Stimulated activated CD8-positive, alpha-beta memory T cell treated with anti-CD3 and anti-CD28 coated beads, Interleukin-15, amount 100 ng/mL, for 1 hour (primary cell): ENCODE data around the gene UTS2R.

Source experiments
- DNase-seq: peaks from one replicate; pipeline ENCODE4 v3.0.0-alpha.2; 2020; ENCODE audit warnings: low read depth

UTS2R gene

GRCh38 chr17:82389379-82389778 lies 17.8 kb downstream of the UTS2R start:
- DNase-seq: no peak

DNA sequence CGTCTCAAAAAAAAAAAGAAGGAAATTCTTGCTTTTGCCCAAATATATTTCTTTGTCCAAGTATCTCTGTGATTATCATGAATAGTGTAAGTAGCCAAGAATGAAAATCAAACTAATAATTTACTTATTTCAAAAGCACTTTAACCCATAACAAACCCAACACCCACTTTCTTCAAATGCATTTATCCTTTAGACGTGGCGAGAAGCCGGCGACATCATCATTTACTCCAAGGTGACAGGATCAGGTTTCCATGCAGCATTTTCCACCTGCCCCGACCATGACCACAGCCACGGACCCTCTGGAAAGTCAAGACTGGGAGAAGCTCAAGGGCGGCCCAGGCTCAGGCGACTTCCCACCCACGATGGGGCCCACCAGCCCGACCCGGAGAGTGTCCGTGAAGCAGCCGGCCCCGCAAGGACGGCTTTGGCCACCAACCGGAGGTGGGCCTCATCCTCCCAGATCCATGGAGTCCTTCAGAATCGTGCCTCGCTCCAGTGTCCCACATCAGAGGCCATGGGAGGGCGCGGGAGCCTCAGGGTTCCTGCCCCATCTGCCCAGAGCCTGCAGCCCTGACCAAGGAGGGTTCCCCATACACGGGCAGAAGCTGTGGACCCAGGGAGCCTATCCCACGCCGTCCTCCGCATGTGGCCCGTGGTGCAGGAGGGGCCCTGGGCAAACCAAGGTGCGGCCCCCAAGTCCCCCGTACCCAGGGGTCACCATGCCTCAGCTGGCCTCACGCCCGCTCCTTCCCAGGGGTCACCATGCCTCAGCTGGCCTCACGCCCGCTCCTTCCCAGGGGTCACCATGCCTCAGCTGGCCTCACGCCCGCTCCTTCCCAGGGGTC lies 18.7 kb downstream of the UTS2R start:
- no peak for DNase-seq

DNA sequence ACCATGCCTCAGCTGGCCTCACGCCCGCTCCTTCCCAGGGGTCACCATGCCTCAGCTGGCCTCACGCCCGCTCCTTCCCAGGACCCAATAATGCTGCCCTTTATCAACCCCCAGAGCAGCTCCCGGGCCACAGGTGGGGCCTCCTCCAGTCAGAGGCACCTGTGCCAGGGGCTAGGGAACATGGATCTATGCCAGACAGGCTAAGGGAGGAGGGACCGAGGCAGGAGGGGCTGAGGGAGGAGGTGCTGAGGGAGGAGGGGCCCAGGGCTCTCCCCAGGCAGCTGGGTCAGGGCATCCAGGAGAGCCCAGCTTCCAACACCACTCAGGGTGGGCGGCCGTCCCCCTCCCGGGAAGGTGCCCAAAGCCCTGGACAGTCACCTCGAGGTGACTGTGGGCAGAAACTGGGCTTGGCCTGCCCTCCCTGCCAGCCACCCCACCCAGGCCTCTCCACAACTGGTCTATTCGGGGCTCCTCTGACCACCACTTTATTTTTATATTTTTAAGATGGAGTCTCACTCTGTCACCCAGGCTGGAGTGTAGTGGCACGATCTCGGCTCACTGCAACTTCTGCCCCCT lies 19.4 kb downstream of the UTS2R start:
- DNase-seq: no peak

DNA sequence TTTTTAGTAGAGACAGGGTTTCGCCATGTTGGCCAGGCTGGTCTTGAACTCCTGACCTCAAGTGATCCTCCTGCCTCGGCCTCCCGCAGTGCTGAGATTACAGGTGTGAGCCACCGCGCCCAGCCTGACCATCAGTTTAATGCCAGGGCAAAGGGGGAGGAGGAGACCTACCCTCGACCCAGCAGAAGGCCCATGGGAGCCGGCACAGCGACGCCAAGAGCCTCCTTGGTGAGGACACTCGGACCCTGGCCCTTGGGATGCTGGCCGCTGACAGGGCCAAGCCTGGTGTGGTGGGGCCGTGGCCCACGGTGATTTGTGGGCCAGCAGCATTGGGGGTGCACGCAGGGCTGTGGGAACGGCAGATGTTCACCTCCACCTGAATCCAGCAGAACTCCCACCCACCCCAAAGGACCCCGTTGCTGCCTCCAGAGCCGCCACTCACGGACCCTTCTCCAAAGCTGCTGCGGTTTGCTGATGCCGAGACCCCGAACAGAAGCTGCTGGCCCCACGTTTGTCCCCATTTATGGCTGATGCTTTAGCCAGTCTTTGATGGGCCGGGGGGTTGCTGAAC lies 20.0 kb downstream of the UTS2R start:
- DNase-seq: no peak

DNA sequence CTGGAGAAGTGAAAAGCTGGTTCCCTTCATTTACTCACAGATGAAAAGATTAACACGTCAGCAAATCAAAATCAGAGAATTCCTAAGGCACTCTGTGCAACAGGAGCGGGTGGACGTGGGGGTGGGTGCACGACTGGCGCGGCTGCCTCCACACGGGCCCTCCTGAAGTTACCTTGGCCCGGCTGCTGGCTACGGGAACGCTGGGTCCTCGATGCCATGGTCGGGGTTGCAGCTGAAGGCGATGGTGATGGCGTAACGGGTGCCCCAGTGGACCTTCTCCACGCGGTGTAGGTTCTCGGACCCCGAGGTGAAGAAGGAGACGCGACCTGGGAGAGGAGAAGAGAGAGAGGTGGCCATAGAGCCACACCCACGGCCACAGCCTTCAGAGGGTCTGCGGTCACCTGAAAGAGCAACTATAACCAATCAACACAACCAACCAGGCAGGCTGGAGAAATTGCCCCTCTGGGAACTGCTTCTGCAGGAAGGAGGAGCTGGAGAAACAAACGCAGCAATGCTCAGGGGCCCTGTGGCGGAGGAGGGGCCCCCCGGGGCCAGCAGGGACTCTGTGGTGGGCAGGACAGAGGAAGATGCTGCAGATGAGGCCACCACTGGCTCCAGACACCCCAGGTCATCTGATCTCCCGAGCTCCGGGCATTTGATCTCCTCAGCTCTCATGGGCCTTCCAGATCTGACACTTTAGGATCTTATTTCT lies 20.8 kb downstream of the UTS2R start:
- no peak for DNase-seq

GRCh38 chr17:82392941-82393340 lies 21.4 kb downstream of the UTS2R start:
- DNase-seq: no peak

DNA sequence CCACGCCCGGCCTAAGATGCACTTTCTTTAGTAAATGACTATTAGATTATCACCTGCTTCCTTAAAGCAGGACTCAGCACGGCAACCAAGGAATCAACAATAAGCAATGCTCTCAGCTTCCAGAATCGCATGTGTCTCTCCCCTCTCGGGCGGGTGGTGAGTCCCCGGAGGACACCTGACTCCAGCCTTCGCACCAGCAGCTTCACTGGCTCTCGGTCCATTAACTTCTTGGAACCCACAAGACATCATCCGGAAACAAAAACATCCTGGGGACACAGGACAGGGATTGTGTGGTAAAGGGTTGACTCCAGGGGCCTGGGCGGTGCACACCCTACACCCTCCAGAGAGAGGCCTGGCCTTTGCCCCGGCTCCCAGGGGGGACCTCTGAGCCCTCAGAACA lies 22.7 kb downstream of the UTS2R start:
- no peak for DNase-seq

GRCh38 chr17:82396601-82397435 lies 25.3 kb downstream of the UTS2R start:
- DNase-seq: no peak

DNA sequence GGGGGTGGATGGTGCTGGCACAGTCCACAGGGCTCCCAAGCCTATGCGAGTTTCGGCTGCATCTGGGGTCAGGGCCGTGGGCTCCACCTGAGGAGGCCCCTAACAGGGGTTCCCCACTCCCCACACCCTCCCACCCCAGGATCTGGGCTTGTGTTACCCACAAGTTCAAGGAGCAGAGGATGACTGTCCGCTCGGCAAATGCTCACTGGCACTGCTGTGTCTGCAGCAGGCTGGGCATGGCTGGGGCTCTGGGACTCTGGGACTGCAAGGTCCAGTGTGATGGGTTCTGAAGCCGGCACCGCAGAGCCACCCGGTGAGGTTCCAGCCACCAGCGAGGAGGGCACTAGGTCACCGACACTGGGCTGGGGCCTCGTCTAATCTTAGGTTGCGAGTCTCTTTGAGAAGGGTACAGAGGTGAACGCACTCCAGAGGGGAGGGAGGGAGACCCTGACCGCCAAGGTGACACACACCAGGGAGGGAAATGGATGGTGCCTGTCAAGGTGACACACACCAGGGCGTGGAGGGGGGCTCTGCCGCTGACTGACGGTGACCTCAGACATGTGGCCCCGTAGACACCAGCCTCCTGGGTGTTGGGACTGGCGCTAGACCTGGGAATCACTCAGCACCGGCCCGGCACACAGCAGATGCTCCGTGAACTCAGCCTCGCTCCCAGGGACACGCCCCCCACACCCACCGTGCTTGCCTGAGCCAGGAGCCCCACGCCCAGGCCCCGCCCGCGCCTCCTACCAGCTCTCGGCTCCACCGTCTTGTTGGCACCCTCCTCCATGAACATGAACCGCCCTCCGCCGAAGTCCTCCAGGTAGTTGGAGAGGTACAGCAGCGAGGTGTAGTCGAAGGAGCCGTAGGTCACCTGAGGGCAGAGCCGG lies 26.1 kb downstream of the UTS2R start:
- no peak for DNase-seq

GRCh38 chr17:82399041-82399441 lies 27.5 kb downstream of the UTS2R start:
- DNase-seq: no peak

DNA sequence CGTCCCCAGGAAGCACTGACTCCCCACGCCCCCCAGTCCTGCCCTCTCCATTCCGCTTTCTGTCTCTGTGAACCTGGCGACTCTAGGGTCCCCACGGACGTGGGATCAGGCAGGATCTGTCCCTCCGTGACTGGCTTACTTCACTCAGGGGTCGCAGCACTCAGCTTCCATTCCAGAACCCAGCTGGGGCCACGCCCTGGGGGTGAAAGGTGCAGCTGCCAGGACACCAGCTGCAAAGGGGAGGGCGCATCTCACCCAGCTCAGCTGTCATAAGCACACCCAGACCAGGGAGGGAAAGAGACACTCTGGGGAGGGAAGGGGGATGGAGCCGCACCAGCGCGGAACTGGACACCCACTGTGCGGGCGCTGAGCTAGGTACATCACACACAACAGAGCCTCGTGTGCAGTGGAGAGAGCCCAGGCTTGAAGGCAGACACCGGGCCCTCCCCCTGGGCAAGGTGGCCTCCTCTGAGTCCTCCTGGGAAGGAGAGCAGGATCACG lies 28.1 kb downstream of the UTS2R start:
- no peak for DNase-seq

DNA sequence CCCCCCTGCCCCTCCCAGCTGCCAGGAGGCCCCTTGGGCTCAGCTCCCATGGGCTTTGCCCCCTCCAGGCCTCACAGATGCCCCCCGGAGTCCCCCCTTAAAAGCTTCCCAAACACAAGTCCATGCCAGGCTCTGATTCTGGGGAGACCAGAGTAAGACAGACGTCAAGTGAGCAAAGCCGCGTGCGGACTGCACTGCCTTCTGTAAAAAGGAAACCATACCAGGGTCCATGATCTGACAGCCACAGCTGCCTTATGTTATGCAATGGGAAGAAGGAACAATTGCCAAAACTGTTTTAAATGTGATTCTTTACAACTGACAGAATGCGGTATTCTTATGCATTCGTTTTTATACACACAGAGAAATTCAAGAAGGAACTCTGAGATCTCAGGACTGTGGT lies 28.6 kb downstream of the UTS2R start:
- DNase-seq: no peak

DNA sequence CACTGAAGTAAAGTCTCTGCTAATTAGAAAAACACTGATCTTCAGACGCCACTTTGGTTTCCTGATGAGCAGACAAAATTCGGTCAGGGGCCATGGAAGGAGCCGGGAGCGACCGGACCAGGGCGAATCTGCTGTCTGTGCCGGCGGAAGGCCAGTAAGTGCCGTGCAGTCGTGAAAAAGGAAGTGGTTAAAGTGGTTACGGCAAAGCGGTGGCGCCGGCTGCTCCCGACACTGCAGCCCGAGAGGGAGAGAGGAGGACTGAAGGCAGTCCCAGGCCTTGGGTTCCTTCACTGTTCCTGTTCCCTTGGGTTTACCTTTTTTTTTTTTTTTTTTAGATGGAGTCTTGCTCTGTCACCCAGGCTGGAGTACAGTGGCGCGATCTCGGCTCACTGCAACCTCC lies 29.3 kb downstream of the UTS2R start:
- peak; percentile 16 for DNase-seq

- DNase-seq: no peak
Measured at GRCh38 chr17:82402865-82403264, 31.3 kb downstream of the UTS2R start.

- DNase-seq: no peak
Measured at GRCh38 chr17:82403662-82404660, 32.4 kb downstream of the UTS2R start.

GRCh38 chr17:82405051-82405450 lies 33.5 kb downstream of the UTS2R start:
- DNase-seq: no peak

DNA sequence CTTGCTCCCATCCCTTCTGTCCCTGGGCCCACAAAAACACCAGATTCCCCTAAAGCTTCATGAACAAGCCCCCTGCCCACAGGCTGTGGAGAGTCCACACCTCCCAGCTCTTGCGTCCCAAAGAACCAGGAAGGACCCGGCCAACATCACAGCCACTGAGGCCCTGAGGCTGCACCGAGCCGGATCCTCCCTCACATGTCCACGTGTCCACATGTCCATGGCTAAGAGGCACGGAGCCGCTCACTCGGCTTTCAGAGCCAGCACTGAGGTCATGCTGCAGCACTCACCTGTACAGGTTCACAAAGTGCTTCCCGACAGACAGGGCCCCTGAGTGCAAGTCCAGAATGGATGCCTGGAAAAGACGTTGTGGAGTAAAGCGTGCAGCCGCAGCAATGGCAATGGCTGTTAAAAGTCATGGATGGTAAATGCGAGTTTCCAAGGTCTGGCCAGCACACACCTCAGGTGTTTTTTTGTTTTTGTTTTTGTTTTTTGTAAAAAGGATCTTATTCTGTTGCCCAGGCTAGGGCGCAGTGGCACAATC lies 34.6 kb downstream of the UTS2R start:
- no peak for DNase-seq

DNA sequence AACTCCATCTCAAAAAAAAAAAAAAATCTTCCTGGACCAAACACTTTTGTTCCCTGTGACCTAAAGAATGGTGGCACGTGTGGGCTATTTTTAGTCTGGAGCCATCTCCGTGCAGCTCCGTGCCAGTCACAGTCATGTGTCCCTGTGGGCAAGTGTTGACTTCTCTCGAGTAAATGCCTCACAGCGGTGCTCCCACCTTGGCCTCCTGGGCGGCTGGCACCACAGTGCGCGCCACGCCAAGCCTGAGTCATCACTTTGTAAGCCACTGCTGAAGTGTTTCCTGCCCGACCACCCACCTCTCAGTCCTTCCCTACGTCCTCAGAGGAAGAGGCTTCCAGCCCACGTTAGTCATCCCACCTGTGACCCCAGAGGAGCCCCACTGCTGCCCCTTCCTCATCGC lies 35.7 kb downstream of the UTS2R start:
- no peak for DNase-seq

GRCh38 chr17:82408288-82408937 lies 36.8 kb downstream of the UTS2R start:
- no peak for DNase-seq
